ENCODE measurements around the gene ZNF581. TPM values are rescaled to one million over a fixed set of nuclear protein-coding genes. Genes with fewer than 3 reads are reported as not detected.

Gene ZNF581
- polyA plus RNA-seq, 1 donor from 2014 or later = 15.3 TPM

DNA sequence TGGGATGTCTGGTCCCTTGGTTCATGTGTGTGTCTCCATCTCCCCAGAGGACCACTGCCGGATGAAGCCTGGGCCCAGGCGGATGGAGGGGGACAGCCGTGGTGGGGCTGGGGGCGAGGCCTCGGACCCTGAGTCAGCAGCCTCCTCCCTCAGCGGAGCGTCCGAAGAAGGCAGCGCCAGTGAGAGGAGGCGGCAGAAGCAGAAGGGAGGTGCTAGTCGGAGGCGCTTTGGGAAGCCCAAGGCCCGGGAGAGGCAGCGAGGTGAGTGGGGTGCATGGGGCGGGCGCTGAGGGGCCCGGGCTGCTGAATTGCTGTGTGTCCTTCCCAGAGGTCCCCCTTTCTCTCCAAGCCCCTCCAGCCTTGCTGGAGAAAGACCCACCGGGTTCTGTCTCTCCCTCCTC is 7.8 kb downstream of the ZNF581 start:
- peaks cover 8% of the 10 kb centered on the region for H4K20me1 ChIP-seq (ENCODE audit: insufficient read depth)
- no peak overlapping the region for H3K9ac ChIP-seq (ENCODE audit: low read length)
- no peaks in the 10 kb centered on the region for H3K36me3 ChIP-seq (ENCODE audit: insufficient read depth, low read length)
- H3K79me2 ChIP-seq (replicated peaks; ENCODE audit: insufficient read depth, low read length) = peaks cover 17% of the 10 kb centered on the region
- no peak overlapping the region for H3K27ac ChIP-seq (ENCODE audit: low read length)
- no peaks in the 10 kb centered on the region for H3F3A ChIP-seq (ENCODE audit: insufficient read depth, low read length, poor library complexity, severe bottlenecking)
- H3K4me2 ChIP-seq (ENCODE audit: low read length) = no peak overlapping the region
- no peaks in the 10 kb centered on the region for H3K9me3 ChIP-seq (ENCODE audit: low read length)
- TF ChIP-seq SMC3 (conservative IDR thresholded peaks at IDR 0.05; ENCODE audit: poor library complexity) = no peak
- TF ChIP-seq TAF1 (IDR thresholded peaks at IDR 0.05; ENCODE audit: low read depth) = no peak
- TF ChIP-seq MXI1 (conservative IDR thresholded peaks at IDR 0.05; ENCODE audit: poor library complexity, severe bottlenecking) = no peak
- TF ChIP-seq EP300 (conservative IDR thresholded peaks at IDR 0.05; ENCODE audit: poor library complexity, severe bottlenecking) = no peak
- no peak for TF ChIP-seq POLR2AphosphoS5 (IDR thresholded peaks at IDR 0.05)
- TF ChIP-seq REST (IDR thresholded peaks at IDR 0.05; ENCODE audit: borderline replicate concordance) = no peak
- TF ChIP-seq CTCF (IDR thresholded peaks at IDR 0.05; ENCODE audit: poor library complexity, severe bottlenecking) = no peak
- no peak for TF ChIP-seq RAD21 (conservative IDR thresholded peaks at IDR 0.05)
- no peak for TF ChIP-seq EZH2 (IDR thresholded peaks at IDR 0.05; ENCODE audit: borderline replicate concordance, insufficient read depth, low read length, poor library complexity, severe bottlenecking)
- no peaks in the 10 kb centered on the region for H3K27me3 ChIP-seq (ENCODE audit: insufficient read depth, low read depth, low read length)
- H2AFZ ChIP-seq (ENCODE audit: low read depth, low read length) = no peak overlapping the region
- H3K9me2 ChIP-seq (ENCODE audit: insufficient read depth, low read length) = no peaks in the 10 kb centered on the region
- H3K4me3 ChIP-seq (ENCODE audit: low read length) = no peak overlapping the region

DNA sequence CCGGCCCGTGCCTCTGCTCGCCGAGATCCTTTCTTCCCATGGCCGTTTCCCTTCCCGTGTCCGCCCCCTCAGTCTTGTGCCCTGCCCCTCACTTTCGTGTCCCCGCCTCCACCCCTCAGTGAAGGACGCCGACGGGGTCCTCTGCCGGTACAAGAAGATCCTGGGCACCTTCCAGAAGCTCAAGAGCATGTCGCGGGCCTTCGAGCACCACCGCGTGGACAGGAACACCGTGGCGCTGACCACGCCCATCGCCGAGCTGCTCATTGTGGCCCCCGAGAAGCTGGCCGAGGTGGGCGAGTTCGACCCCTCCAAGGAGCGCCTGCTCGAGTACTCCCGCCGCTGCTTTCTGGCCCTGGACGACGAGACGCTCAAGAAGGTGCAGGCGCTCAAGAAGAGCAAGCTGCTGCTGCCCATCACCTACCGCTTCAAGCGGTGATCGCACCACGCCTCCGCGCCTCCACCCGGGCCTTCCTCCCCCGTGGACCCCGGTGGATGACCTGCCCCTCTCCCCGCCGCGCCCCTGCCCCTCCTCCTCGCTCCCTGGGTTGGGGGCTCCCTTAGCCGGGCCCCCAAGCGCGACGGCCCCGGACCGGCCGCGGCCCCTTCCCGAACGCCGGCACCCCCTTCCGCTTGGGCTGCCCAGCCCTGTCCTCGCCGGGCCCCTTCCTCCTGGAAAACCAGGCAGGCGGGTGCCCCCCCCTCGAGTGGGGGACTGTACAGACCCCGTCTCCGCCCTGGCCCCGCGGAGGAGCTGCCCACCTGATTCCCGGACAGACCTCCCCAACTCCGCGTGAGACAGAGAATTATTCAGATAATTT is 9.1 kb downstream of the ZNF581 start:
- no peak overlapping the region for H3K27ac ChIP-seq (ENCODE audit: low read length)
- H3K9ac ChIP-seq (ENCODE audit: low read length) = no peak overlapping the region
- no peak overlapping the region for H3K4me3 ChIP-seq (ENCODE audit: low read length)
- peaks cover 16% of the 10 kb centered on the region for H4K20me1 ChIP-seq (ENCODE audit: insufficient read depth)
- H3K79me2 ChIP-seq (replicated peaks; ENCODE audit: insufficient read depth, low read length) = peaks cover 25% of the 10 kb centered on the region
- no peak overlapping the region for H3K4me2 ChIP-seq (ENCODE audit: low read length)
- H2AFZ ChIP-seq (ENCODE audit: low read depth, low read length) = no peak overlapping the region
- TF ChIP-seq EP300 (conservative IDR thresholded peaks at IDR 0.05; ENCODE audit: poor library complexity, severe bottlenecking) (no peak), EZH2 (IDR thresholded peaks at IDR 0.05; ENCODE audit: borderline replicate concordance, insufficient read depth, low read length, poor library complexity, severe bottlenecking) (no peak), RAD21 (conservative IDR thresholded peaks at IDR 0.05) (no peak)
- H3K9me3 ChIP-seq (ENCODE audit: low read length) = no peaks in the 10 kb centered on the region
- no peaks in the 10 kb centered on the region for H3K27me3 ChIP-seq (ENCODE audit: insufficient read depth, low read depth, low read length)
- no peaks in the 10 kb centered on the region for H3F3A ChIP-seq (ENCODE audit: insufficient read depth, low read length, poor library complexity, severe bottlenecking)
- no peaks in the 10 kb centered on the region for H3K36me3 ChIP-seq (ENCODE audit: insufficient read depth, low read length)
- H3K9me2 ChIP-seq (ENCODE audit: insufficient read depth, low read length) = no peaks in the 10 kb centered on the region
